Measurements from ENCODE around the gene IL15RA.

DNA sequence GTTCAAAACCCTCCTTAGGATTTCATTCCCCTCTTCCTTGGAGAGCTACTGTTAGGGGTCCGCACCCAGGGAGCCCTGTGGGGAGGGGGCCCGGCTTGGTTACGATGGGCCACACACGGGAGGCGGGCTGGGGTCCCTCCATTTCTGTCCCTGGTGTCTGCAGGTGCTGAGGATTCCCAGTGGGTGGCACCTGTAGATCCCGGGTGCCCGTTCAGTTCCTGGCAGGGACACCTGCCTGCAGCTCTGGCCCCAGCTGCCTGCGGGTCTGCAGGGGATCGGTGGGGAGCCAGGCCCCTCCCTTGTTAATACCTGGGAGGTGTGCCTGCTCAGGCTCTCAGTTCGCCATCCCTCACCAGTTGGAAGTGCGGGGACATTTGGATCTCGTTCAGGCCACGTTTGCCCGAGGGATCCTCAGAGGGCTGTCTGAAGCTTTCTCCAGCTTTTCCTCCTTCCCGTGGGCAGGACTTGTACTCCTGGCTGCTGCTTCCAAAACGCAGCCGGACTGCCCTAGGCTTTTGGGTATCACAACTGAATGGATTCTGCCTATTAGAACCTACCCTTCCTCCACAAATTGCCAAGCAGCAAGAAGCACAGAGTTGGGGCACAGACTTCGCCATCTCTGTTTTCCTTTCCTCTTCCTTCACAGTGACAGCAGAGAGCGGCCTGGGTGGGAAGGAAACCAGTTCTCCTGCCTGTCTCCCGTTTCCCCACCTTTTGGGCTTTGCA lies 22.3 kb upstream of the IL15RA start:
- TF ChIP-seq, protein P1, sequence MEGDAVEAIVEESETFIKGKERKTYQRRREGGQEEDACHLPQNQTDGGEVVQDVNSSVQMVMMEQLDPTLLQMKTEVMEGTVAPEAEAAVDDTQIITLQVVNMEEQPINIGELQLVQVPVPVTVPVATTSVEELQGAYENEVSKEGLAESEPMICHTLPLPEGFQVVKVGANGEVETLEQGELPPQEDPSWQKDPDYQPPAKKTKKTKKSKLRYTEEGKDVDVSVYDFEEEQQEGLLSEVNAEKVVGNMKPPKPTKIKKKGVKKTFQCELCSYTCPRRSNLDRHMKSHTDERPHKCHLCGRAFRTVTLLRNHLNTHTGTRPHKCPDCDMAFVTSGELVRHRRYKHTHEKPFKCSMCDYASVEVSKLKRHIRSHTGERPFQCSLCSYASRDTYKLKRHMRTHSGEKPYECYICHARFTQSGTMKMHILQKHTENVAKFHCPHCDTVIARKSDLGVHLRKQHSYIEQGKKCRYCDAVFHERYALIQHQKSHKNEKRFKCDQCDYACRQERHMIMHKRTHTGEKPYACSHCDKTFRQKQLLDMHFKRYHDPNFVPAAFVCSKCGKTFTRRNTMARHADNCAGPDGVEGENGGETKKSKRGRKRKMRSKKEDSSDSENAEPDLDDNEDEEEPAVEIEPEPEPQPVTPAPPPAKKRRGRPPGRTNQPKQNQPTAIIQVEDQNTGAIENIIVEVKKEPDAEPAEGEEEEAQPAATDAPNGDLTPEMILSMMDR (IDR thresholded peaks at IDR 0.05 in 8 of 11, conservative IDR thresholded peaks at IDR 0.05 in 3 of 11): no peak
- TF ChIP-seq POLR2A (IDR thresholded peaks at IDR 0.05): no peak
